Fibroblast of mammary gland (primary cell): Measurements from ENCODE around the gene HEG1.

ENCODE experiments used
- DNase-seq: peaks from one replicate; pipeline ENCODE4 v3.0.0-alpha.2; 2010; ENCODE audit warnings: low read depth
- H3K4me3 ChIP-seq: 2 replicates; pipeline ENCODE4 v1.5.1; 2011; ENCODE audit warnings: low read depth, mild to moderate bottlenecking, low read length, moderate library complexity; ENCODE audit not compliant: control insufficient read depth
- CTCF ChIP-seq: conservative IDR thresholded peaks from 2 replicates; pipeline ENCODE4 v1.5.1; 2011; ENCODE audit warnings: low read depth, low read length, inconsistent platforms; ENCODE audit not compliant: control insufficient read depth, insufficient read depth

HEG1 gene

GRCh38 chr3:125062904-125063618 is 7.3 kb upstream of the HEG1 start:
- no peak overlapping the region for H3K4me3 ChIP-seq
- no peak for TF ChIP-seq CTCF
- peak; percentile 87 for DNase-seq

DNA sequence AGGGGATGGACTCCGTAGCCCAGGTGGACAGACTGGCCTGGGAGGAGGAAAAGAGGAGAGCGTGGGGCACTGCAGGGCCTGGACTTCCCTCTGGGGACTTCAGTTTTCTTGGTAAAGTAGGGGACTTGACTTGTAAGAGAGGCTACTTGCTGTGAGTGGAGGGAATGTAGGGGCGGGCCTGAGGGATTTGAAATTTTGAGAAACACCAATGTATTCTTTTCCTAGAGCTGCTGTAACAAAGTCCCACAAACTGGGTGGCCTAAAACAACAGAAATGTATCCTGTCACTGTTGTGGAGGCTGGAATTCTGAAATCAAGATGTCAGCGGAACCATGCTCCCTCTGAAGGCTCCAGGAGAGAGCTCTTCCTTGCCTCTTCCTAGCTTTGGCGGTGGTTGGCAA is 5.8 kb upstream of the HEG1 start:
- H3K4me3 ChIP-seq, result no peak overlapping the region
- no peak for DNase-seq
- no peak for TF ChIP-seq CTCF

DNA sequence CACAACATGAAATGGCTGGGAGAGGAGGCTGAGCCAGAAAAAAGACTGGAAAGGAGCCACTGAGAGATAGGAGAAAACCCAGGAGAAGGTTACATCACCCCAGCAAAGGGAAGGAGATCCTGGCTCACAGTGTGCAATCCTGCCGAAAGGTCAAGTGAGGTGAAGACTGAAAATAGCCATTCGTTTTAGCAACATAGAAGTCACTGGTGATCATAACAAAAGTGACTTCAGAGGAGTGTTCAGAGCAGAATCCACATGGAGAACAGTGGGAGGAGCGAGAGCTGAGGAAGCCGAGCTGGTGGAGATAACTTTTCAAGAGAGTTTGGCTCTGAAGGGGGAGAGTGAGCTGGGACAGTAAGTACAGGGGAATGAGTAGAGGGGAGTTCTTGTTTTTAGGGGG is 5.4 kb upstream of the HEG1 start:
- DNase-seq, result peak; percentile 94
- TF ChIP-seq CTCF, result no peak
- H3K4me3 ChIP-seq, result no peak overlapping the region

DNA sequence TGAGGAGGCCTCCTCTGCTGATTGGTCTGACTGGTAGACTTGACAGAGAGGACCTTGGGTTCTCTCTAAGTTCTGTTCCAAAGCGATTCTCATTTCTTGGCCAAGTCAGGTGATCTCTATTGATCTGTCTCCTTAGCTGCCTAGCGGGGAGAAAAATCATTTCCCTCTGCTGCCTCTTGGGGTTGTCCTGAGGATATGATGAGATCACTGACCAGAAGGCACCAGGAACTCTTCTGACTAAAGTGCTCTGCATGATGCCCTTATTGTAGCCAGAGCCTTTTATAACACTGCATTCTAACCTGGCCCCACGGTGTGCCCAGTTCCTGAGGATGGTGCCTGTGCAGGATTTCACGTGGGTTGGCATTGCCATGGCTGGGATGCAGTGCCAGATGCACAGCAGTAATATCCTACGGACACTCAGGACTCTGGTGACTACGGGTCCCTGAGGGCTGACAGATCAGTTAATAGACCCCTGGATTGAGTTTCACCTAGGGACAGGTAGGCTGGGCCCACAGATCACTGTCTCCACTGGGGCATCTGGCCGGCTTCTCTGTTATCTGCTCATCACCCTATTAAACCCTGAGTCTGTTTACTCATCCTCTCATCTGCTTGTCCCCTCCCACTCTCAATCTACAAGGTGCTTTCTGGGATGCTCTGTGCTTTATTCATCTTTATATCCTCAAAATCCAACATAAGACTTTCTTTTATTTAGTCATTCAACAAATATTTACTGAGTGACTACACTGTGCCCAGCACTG is 3.9 kb upstream of the HEG1 start:
- no peak overlapping the region for H3K4me3 ChIP-seq
- peak; percentile 56 for DNase-seq
- TF ChIP-seq CTCF, result peak; percentile 15

GRCh38 chr3:125058959-125059358 is 3.2 kb upstream of the HEG1 start:
- no peak for TF ChIP-seq CTCF
- H3K4me3 ChIP-seq, result no peak overlapping the region
- DNase-seq, result no peak

DNA sequence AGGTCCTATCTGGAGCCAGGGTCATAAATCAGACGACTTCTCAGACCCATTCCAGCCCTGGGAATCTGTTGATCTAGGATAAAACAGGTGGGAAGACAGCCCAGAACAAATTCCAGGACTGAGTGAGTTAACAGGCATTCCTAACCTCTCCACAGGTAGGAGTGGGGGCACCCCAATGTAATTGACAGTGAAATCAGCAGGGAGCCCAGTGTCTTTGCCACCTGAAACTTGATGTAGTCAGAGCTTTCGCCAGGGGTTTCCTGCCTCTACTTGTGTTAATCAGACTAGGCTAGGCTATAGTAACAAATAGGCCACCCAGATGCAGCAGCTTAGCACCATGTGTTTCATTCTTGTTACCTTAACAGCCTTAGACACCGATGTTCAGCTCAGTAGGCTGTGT is 2.7 kb upstream of the HEG1 start:
- no peak for DNase-seq
- no peak for TF ChIP-seq CTCF
- H3K4me3 ChIP-seq, result no peak overlapping the region
